Measurements from ENCODE around the gene DAB2IP.

DAB2IP gene

DNA sequence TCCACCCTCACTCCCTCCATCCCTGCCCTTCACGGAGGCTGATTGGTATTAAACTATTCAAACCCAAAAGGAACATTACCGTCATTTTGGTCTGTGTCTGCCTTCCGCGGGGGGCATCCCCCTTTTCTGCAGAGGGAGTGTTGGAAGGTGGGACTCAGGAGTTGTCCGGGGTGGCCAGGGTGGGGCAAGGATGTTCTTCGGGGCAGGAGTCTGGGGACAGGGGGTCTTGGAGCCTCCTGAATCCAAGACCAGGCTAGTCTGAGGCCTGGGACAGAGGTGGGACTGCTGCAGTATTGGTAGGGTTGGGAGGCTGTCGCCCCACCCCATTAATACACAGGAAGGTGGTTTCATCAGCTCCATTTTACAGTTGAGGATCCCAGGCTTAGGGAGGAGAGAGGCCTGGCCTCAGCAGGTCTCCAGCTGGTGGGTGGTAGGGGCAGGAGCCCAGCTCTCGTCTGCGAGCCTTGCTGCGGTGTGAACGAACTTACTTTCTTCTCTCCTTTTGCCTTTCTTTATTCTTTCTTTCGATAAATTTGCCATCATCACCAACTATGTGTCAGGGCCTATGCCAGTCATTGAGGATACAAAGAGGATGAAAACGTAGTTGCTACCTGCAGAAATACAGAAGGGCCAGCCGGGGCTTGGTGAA lies 33.8 kb downstream of the DAB2IP start:
- Histone ChIP-seq H3K27ac (ENCODE audit: extremely low read depth, low read depth, low read length) (no peak overlapping the region), H3K36me3 (ENCODE audit: control insufficient read depth in 2 of 2, insufficient read depth in 1 of 2, low read length in 2 of 2) (peaks cover 0 to 17% of the 10 kb centered on the region in 2 experiments; a peak in 1 of 3 replicates), H3K4me3 (ENCODE audit: low read depth, low read length) (no peak overlapping the region), H3K9me3 (ENCODE audit: control insufficient read depth, insufficient read depth, low read depth, low read length) (no peaks in the 10 kb centered on the region), H3K4me1 (ENCODE audit: control insufficient read depth, insufficient read depth, low read length) (no peaks in the 10 kb centered on the region)
- POLR2A ChIA-PET = no interaction called here
- CTCF ChIA-PET = interaction anchor here (0.6 to 9.4 kb wide), 12 partner anchors 9 to 440 kb away, joined by 3 to 118 read pairs (median 3); no protein-coding TSS in a partner anchor
- no peak for TF ChIP-seq ZNF391 (tag by site-specific recombination; IDR thresholded peaks at IDR 0.05; ENCODE audit: borderline replicate concordance, low read depth)
- TF ChIP-seq ZNF140 (tag by site-specific recombination; IDR thresholded peaks at IDR 0.05) = no peak
- TF ChIP-seq, protein P1, sequence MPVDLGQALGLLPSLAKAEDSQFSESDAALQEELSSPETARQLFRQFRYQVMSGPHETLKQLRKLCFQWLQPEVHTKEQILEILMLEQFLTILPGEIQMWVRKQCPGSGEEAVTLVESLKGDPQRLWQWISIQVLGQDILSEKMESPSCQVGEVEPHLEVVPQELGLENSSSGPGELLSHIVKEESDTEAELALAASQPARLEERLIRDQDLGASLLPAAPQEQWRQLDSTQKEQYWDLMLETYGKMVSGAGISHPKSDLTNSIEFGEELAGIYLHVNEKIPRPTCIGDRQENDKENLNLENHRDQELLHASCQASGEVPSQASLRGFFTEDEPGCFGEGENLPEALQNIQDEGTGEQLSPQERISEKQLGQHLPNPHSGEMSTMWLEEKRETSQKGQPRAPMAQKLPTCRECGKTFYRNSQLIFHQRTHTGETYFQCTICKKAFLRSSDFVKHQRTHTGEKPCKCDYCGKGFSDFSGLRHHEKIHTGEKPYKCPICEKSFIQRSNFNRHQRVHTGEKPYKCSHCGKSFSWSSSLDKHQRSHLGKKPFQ (tag by site-specific recombination; IDR thresholded peaks at IDR 0.05) = no peak
- TF ChIP-seq ZNF184 (tag by site-specific recombination; IDR thresholded peaks at IDR 0.05) = no peak
- no peak for TF ChIP-seq ZSCAN16 (tag by site-specific recombination; IDR thresholded peaks at IDR 0.05)
- no peak for TF ChIP-seq GFI1B (tag by site-specific recombination; IDR thresholded peaks at IDR 0.05)
- TF ChIP-seq GLI4 (tag by site-specific recombination; IDR thresholded peaks at IDR 0.05) = no peak
- TF ChIP-seq ZNF626 (tag by site-specific recombination; IDR thresholded peaks at IDR 0.05) = no peak
- no peak for TF ChIP-seq HOXC10 (CRISPR knock-in tag; IDR thresholded peaks at IDR 0.05)
- TF ChIP-seq MEIS1 (CRISPR knock-in tag; IDR thresholded peaks at IDR 0.05; ENCODE audit: borderline replicate concordance) = no peak

- CTCF ChIA-PET = interaction anchor here (0.7 to 9.4 kb wide), 9 partner anchors 9 to 355 kb away, joined by 3 to 118 read pairs (median 8); no protein-coding TSS in a partner anchor
- POLR2A ChIA-PET = no interaction called here
- H3K9me3 ChIP-seq (ENCODE audit: control insufficient read depth, insufficient read depth, low read depth, low read length) = no peaks in the 10 kb centered on the region
- H3K27ac ChIP-seq (ENCODE audit: extremely low read depth, low read depth, low read length) = no peak overlapping the region
- TF ChIP-seq, protein P2, sequence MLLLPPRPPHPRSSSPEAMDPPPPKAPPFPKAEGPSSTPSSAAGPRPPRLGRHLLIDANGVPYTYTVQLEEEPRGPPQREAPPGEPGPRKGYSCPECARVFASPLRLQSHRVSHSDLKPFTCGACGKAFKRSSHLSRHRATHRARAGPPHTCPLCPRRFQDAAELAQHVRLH (tag by site-specific recombination; IDR thresholded peaks at IDR 0.05) = 0 out of 2 replicates have a peak, but pooled peaks have one; percentile 19
- no peak for TF ChIP-seq ZSCAN18 (tag by site-specific recombination; IDR thresholded peaks at IDR 0.05)
- no peaks in the 10 kb centered on the region for H3K4me1 ChIP-seq (ENCODE audit: control insufficient read depth, insufficient read depth, low read length)
- no peak overlapping the region for H3K4me3 ChIP-seq (ENCODE audit: low read depth, low read length)
- peaks cover 0 to 14% of the 10 kb centered on the region in 2 experiments; a peak in 1 of 3 replicates for H3K36me3 ChIP-seq (ENCODE audit: control insufficient read depth in 2 of 2, insufficient read depth in 1 of 2, low read length in 2 of 2)
Observed at GRCh38 chr9:121685795-121686377, 34.5 kb downstream of the DAB2IP start.

- ChIA-PET CTCF (interaction anchor here (0.6 to 9.4 kb wide), 47 partner anchors 8 to 531 kb away, joined by 3 to 118 read pairs (median 4); no protein-coding TSS in a partner anchor), POLR2A (no interaction called here)
- H3K4me3 ChIP-seq (ENCODE audit: low read depth, low read length) = no peak overlapping the region
- H3K4me1 ChIP-seq (ENCODE audit: control insufficient read depth, insufficient read depth, low read length) = no peaks in the 10 kb centered on the region
- no peaks in the 10 kb centered on the region for H3K9me3 ChIP-seq (ENCODE audit: control insufficient read depth, insufficient read depth, low read depth, low read length)
- peaks cover 0 to 3% of the 10 kb centered on the region in 2 experiments; a peak in 1 of 3 replicates for H3K36me3 ChIP-seq (ENCODE audit: control insufficient read depth in 2 of 2, insufficient read depth in 1 of 2, low read length in 2 of 2)
- no peak overlapping the region for H3K27ac ChIP-seq (ENCODE audit: extremely low read depth, low read depth, low read length)
- TF ChIP-seq ZNF155 (tag by site-specific recombination; IDR thresholded peaks at IDR 0.05) = no peak
- no peak for TF ChIP-seq ZNF621 (tag by site-specific recombination; IDR thresholded peaks at IDR 0.05)
- TF ChIP-seq ZNF404 (tag by site-specific recombination; IDR thresholded peaks at IDR 0.05) = no peak
- TF ChIP-seq ZNF335 (tag by site-specific recombination; conservative IDR thresholded peaks at IDR 0.05) = no peak
- no peak for TF ChIP-seq ZNF280D (tag by site-specific recombination; IDR thresholded peaks at IDR 0.05)
- no peak for TF ChIP-seq ZNF707 (tag by site-specific recombination; IDR thresholded peaks at IDR 0.05)
- TF ChIP-seq, protein P3, sequence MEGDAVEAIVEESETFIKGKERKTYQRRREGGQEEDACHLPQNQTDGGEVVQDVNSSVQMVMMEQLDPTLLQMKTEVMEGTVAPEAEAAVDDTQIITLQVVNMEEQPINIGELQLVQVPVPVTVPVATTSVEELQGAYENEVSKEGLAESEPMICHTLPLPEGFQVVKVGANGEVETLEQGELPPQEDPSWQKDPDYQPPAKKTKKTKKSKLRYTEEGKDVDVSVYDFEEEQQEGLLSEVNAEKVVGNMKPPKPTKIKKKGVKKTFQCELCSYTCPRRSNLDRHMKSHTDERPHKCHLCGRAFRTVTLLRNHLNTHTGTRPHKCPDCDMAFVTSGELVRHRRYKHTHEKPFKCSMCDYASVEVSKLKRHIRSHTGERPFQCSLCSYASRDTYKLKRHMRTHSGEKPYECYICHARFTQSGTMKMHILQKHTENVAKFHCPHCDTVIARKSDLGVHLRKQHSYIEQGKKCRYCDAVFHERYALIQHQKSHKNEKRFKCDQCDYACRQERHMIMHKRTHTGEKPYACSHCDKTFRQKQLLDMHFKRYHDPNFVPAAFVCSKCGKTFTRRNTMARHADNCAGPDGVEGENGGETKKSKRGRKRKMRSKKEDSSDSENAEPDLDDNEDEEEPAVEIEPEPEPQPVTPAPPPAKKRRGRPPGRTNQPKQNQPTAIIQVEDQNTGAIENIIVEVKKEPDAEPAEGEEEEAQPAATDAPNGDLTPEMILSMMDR (tag by site-specific recombination; IDR thresholded peaks at IDR 0.05) = peak; percentile 70
- TF ChIP-seq ZNF311 (tag by site-specific recombination; IDR thresholded peaks at IDR 0.05; ENCODE audit: borderline replicate concordance) = no peak
- TF ChIP-seq ZNF777 (tag by site-specific recombination; IDR thresholded peaks at IDR 0.05; ENCODE audit: borderline replicate concordance) = no peak
- TF ChIP-seq ZBTB48 (tag by site-specific recombination; IDR thresholded peaks at IDR 0.05) = no peak
Observed at GRCh38 chr9:121686930-121687541, 35.6 kb downstream of the DAB2IP start.
